DND-41 (cell line): ENCODE measurements around the gene NKAIN2.

Experiments used
- CTCF ChIP-seq: IDR thresholded peaks from 2 replicates; pipeline ENCODE4 v1.5.1; 2012; ENCODE audit warnings: borderline replicate concordance, low read length, moderate library complexity, mild to moderate bottlenecking; ENCODE audit not compliant: poor library complexity, severe bottlenecking; ENCODE audit errors: extremely low read depth
- EZH2 ChIP-seq: IDR thresholded peaks from 3 replicates; pipeline ENCODE4 v1.6.1; 2012; ENCODE audit warnings: borderline replicate concordance, low read depth, mild to moderate bottlenecking, moderate library complexity, low read length, inconsistent platforms; ENCODE audit not compliant: severe bottlenecking

DNA sequence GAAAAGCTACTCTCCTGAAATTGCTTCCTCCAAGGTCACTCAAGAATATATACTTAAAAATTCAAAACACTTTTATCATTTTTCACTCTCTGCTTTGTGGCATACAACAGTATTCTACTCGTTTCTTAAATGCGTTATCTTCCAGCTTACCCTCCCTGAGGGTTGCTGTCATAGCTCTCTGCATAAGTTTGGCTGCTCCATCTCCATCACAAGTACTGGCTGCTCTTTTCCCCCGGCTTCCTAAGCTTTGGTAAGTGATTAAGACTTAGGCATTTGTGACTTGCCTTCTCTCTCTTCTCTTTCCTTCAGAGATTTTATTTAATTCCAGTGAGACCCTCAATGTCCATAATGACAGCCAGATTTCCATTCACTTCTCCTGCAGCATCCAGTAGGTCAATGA lies 128.3 kb downstream of the NKAIN2 start:
- TF ChIP-seq CTCF, result no peak
- TF ChIP-seq EZH2, result no peak
